ENCODE measurements around the gene GINS1. TPM values are rescaled to one million over a fixed set of nuclear protein-coding genes. Genes with fewer than 3 reads are reported as not detected.
A peak's percentile ranks its signal among the peaks of the same experiment; 100 is the strongest.

GINS1 gene
- total and polyA plus RNA-seq, 2 of the 8 experiments (the other 6 are each of a cell fraction or from before 2014, with no cell fraction given): 44.7 to 68.4 TPM

DNA sequence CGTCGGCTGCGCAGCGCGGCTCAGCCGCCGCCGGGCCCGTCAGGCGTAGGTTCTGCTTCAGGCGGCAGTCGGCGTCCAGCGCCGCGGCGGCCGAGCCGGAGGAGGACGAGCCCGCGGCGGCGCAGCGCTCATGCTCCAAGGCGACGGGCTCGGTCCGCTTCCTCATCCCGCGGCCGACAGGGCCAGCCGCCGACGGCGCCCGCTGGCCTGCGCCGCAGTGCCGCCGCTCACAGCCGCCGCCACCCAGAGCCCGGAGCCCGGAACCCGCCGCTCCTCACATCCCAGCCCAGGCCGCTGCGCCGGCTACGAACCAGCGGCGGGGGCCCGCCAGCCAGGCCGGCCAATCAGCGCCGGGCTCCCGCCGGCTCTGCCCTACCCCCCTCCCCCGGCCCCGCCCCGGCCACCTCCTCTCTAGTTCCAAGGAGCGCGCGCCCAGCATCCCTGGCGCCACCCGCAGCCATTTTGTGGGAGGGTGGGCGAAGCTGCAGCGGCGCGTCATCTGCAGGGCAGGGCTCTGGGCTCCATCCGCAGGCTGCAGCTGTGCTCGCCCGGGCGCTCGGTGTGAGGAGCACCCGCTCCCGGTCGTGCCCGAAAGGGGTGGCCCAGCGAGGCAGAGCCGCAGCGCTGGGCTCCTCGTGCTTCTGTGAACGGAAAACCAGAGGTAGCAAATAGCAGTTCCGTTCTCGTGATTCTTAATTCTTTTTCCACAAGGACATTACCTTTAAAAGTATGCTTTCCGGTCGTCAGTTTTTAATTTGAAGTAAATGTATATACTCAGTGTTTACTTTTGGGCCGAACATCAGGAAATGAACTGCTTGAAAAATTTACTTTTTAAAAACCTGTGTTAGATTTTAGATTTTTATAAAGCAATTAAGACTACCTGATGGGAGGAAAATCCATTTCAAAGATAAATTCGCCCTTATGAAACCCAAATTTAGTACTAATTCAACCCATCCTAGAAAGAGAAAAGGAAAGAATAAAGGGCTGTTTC, 16.6 kb upstream of the GINS1 start, which contains the start of gene ABHD12 (continued):
- TF ChIP-seq, protein P1, sequence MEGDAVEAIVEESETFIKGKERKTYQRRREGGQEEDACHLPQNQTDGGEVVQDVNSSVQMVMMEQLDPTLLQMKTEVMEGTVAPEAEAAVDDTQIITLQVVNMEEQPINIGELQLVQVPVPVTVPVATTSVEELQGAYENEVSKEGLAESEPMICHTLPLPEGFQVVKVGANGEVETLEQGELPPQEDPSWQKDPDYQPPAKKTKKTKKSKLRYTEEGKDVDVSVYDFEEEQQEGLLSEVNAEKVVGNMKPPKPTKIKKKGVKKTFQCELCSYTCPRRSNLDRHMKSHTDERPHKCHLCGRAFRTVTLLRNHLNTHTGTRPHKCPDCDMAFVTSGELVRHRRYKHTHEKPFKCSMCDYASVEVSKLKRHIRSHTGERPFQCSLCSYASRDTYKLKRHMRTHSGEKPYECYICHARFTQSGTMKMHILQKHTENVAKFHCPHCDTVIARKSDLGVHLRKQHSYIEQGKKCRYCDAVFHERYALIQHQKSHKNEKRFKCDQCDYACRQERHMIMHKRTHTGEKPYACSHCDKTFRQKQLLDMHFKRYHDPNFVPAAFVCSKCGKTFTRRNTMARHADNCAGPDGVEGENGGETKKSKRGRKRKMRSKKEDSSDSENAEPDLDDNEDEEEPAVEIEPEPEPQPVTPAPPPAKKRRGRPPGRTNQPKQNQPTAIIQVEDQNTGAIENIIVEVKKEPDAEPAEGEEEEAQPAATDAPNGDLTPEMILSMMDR (IDR thresholded peaks at IDR 0.05; ENCODE audit: control extremely low read depth in 1 of 3, insufficient read depth in 1 of 3, low read depth in 1 of 3, low read length in 3 of 3): no peak
- TF ChIP-seq, protein P2, sequence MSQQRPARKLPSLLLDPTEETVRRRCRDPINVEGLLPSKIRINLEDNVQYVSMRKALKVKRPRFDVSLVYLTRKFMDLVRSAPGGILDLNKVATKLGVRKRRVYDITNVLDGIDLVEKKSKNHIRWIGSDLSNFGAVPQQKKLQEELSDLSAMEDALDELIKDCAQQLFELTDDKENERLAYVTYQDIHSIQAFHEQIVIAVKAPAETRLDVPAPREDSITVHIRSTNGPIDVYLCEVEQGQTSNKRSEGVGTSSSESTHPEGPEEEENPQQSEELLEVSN (IDR thresholded peaks at IDR 0.05): peak; percentile 39; the same call in 1 of the 2 replicates
- TF ChIP-seq CBX5 (IDR thresholded peaks at IDR 0.05; ENCODE audit: low read depth, low read length): no peak
- TF ChIP-seq GABPA (IDR thresholded peaks at IDR 0.05; ENCODE audit: borderline replicate concordance, insufficient read depth, low read length): no peak
- peak; percentile 93 for TF ChIP-seq YY1 (IDR thresholded peaks at IDR 0.05; ENCODE audit: low read depth, low read length)
- no peak for TF ChIP-seq CHD1 (IDR thresholded peaks at IDR 0.05; ENCODE audit: low read depth, low read length)
- peak; percentile 78 for TF ChIP-seq TAF1 (IDR thresholded peaks at IDR 0.05; ENCODE audit: low read depth, low read length)
- TF ChIP-seq CEBPB (IDR thresholded peaks at IDR 0.05; ENCODE audit: low read depth, low read length): no peak
- no peak for TF ChIP-seq JUN (IDR thresholded peaks at IDR 0.05; ENCODE audit: low read depth, low read length)
- no peak for TF ChIP-seq JUND (IDR thresholded peaks at IDR 0.05; ENCODE audit: low read length)
- TF ChIP-seq SIN3A (conservative IDR thresholded peaks at IDR 0.05 in 1 of 2, IDR thresholded peaks at IDR 0.05 in 1 of 2; ENCODE audit: low read depth in 1 of 2, low read length in 2 of 2): peak in 1 of 2 experiments; percentile 66; a peak in 1 of 4 replicates
- TF ChIP-seq RNF2 (IDR thresholded peaks at IDR 0.05; ENCODE audit: borderline replicate concordance, low read depth, low read length, missing control alignments, poor library complexity, severe bottlenecking): no peak
- no peak for TF ChIP-seq POU5F1 (IDR thresholded peaks at IDR 0.05; ENCODE audit: low read depth, low read length)
- peak; percentile 66 for TF ChIP-seq PHF8 (conservative IDR thresholded peaks at IDR 0.05; ENCODE audit: low read depth, low read length)
- no peak for TF ChIP-seq HDAC2 (IDR thresholded peaks at IDR 0.05; ENCODE audit: borderline replicate concordance in 1 of 2, low read depth in 2 of 2, low read length in 2 of 2)
- TF ChIP-seq SP2 (IDR thresholded peaks at IDR 0.05; ENCODE audit: low read length): no peak
- TF ChIP-seq KDM4A (IDR thresholded peaks at IDR 0.05; ENCODE audit: low read depth, low read length, severe bottlenecking): peak; percentile 22
- no peak for TF ChIP-seq ZNF274 (IDR thresholded peaks at IDR 0.05; ENCODE audit: borderline replicate concordance, extremely low read depth, low read length)
- no peak for TF ChIP-seq FOSL1 (IDR thresholded peaks at IDR 0.05; ENCODE audit: insufficient read depth, low read depth, low read length)

Data from H1 (cell line).